GM19328 (cell line): Measurements from ENCODE around the gene MEPCE.
A peak's percentile ranks its signal among the peaks of the same experiment; 100 is the strongest.

Source experiments
- ATAC-seq: cut with Tn5 transposase; IDR thresholded peaks from one replicate; pipeline ENCODE4 v1.9.1; 2021; ENCODE audit warnings: mild to moderate bottlenecking, moderate library complexity; ENCODE audit not compliant: unreplicated experiment

The MEPCE gene

GRCh38 chr7:100481466-100481865 lies 51.8 kb downstream of the MEPCE start:
- no peak for ATAC-seq

- ATAC-seq, result no peak
These were observed 53.1 kb downstream of the MEPCE start for GRCh38 chr7:100482728-100483089.

- peak; percentile 52 for ATAC-seq
These were observed 53.6 kb downstream of the MEPCE start for GRCh38 chr7:100483090-100483721.
